Nephron (organoid): ENCODE data around the gene POGLUT3.

Experiments
- H3K27ac Mint-ChIP-seq, 3 experiments: 2 replicates each; pipeline ENCODE4 v1.8.0; 2020; ENCODE audit warnings: mixed read lengths in 3 of 3, mild to moderate bottlenecking in 2 of 3, moderate library complexity in 1 of 3
- H3K27me3 Mint-ChIP-seq: 2 replicates; pipeline ENCODE4 v1.8.0; 2021; ENCODE audit warnings: low read depth, mild to moderate bottlenecking, moderate library complexity, mixed read lengths
- H3K36me3 Mint-ChIP-seq: 2 replicates; pipeline ENCODE4 v1.8.0; 2020; ENCODE audit warnings: low read depth, mixed read lengths
- H3K4me1 Mint-ChIP-seq: 2 replicates; pipeline ENCODE4 v1.8.0; 2020; ENCODE audit warnings: mixed read lengths
- H3K4me3 Mint-ChIP-seq, 3 experiments: 2 replicates each; pipeline ENCODE4 v1.8.0; 2020; ENCODE audit warnings: mild to moderate bottlenecking in 3 of 3, mixed read lengths in 3 of 3, moderate library complexity in 2 of 3
- H3K9me3 Mint-ChIP-seq: 2 replicates; pipeline ENCODE4 v1.8.0; 2020; ENCODE audit warnings: mixed read lengths
- TF ChIP-seq, protein P1 (sequence below), 3 experiments: fragments of 200-600 bp; sonication (generic); IDR thresholded peaks; one replicate each; pipeline ENCODE4 v1.5.0; 2021; ENCODE audit warnings: antibody characterized with exemption in 3 of 3; ENCODE audit not compliant: unreplicated experiment in 3 of 3

POGLUT3 gene

GRCh38 chr11:108538022-108538424 is 39.8 kb upstream of the POGLUT3 start:
- TF ChIP-seq, protein P1, sequence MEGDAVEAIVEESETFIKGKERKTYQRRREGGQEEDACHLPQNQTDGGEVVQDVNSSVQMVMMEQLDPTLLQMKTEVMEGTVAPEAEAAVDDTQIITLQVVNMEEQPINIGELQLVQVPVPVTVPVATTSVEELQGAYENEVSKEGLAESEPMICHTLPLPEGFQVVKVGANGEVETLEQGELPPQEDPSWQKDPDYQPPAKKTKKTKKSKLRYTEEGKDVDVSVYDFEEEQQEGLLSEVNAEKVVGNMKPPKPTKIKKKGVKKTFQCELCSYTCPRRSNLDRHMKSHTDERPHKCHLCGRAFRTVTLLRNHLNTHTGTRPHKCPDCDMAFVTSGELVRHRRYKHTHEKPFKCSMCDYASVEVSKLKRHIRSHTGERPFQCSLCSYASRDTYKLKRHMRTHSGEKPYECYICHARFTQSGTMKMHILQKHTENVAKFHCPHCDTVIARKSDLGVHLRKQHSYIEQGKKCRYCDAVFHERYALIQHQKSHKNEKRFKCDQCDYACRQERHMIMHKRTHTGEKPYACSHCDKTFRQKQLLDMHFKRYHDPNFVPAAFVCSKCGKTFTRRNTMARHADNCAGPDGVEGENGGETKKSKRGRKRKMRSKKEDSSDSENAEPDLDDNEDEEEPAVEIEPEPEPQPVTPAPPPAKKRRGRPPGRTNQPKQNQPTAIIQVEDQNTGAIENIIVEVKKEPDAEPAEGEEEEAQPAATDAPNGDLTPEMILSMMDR (IDR thresholded peaks at IDR 0.05; ENCODE audit: unreplicated experiment in 3 of 3), result no peak
- Mint-ChIP-seq H3K27me3 (no peaks in the 10 kb centered on the region), H3K36me3 (peaks cover 3% of the 10 kb centered on the region), H3K27ac (peak overlapping the region in 2 of 3 experiments; percentile 4 to 23), H3K9me3 (no peaks in the 10 kb centered on the region), H3K4me3 (peak overlapping the region in 1 of 3 experiments; percentile 8), H3K4me1 (peaks cover 22% of the 10 kb centered on the region)

DNA sequence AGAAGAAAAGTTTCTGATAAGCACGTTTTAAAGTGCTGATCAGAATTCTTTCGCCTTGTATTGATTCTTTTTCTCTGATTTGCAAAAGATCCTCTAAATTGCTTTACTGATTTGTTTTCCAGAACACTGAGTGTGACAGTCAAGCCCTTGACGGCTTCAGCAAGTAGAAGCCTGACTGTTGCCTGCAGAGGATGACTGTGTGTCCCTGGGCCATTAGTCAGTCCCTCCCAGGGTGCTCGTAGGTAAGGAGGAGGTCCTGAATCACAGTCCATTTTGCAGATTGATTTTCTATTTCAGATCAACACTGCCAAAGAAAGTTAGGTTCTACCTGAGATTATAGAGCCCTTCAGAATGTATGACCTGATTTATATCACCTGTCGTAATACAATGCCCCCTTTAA is 38.6 kb upstream of the POGLUT3 start:
- Mint-ChIP-seq H3K4me3 (no peak overlapping the region), H3K36me3 (peaks cover 3% of the 10 kb centered on the region), H3K27ac (no peak overlapping the region), H3K9me3 (no peaks in the 10 kb centered on the region), H3K27me3 (no peaks in the 10 kb centered on the region), H3K4me1 (peaks cover 19% of the 10 kb centered on the region)
- TF ChIP-seq, protein P1 (IDR thresholded peaks at IDR 0.05; ENCODE audit: unreplicated experiment in 3 of 3), result no peak

- H3K36me3 Mint-ChIP-seq, result peaks cover 3% of the 10 kb centered on the region
These were observed 37.3 kb upstream of the POGLUT3 start for GRCh38 chr11:108535384-108535955.

GRCh38 chr11:108534274-108534882 is 36.2 kb upstream of the POGLUT3 start:
- no peak overlapping the region for H3K4me3 Mint-ChIP-seq

More at GRCh38 chr11:108535384-108535955, 37.3 kb upstream of the POGLUT3 start:
- Mint-ChIP-seq H3K27me3 (no peaks in the 10 kb centered on the region), H3K4me3 (no peak overlapping the region), H3K9me3 (no peaks in the 10 kb centered on the region), H3K27ac (no peak overlapping the region), H3K4me1 (peaks cover 19% of the 10 kb centered on the region)
- TF ChIP-seq, protein P1 (IDR thresholded peaks at IDR 0.05; ENCODE audit: unreplicated experiment in 3 of 3), result no peak

GRCh38 chr11:108530426-108530825 is 32.2 kb upstream of the POGLUT3 start:
- TF ChIP-seq, protein P1 (IDR thresholded peaks at IDR 0.05; ENCODE audit: unreplicated experiment in 3 of 3), result no peak

More at GRCh38 chr11:108534274-108534882, 36.2 kb upstream of the POGLUT3 start:
- TF ChIP-seq, protein P1 (IDR thresholded peaks at IDR 0.05; ENCODE audit: unreplicated experiment in 3 of 3), result no peak
- no peak overlapping the region for H3K27ac Mint-ChIP-seq
- H3K4me1 Mint-ChIP-seq, result peaks cover 19% of the 10 kb centered on the region
- no peaks in the 10 kb centered on the region for H3K9me3 Mint-ChIP-seq
- no peaks in the 10 kb centered on the region for H3K27me3 Mint-ChIP-seq
- peaks cover 3% of the 10 kb centered on the region for H3K36me3 Mint-ChIP-seq

DNA sequence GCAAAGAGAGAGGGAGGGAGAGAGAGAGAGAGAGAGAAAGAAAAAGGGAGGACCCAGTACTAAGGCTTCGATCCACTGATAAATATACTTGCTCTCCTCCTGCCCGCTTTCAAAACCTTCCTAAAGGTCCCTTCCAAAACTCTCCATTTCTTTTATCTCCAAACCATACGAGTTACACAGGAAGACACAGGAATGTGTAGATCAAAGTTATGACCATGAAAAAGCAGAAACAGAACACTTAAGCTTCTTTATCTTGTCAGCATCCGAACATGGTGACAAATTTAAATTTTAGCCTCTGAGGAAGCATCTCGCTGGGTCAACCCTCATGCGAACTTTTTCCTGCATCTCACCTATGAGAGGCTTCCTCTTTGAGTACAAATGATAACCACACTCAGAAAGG is 29.2 kb upstream of the POGLUT3 start:
- TF ChIP-seq, protein P1 (IDR thresholded peaks at IDR 0.05; ENCODE audit: unreplicated experiment in 3 of 3), result no peak
- Mint-ChIP-seq H3K27me3 (no peaks in the 10 kb centered on the region), H3K4me3 (no peak overlapping the region), H3K9me3 (no peaks in the 10 kb centered on the region), H3K4me1 (no peaks in the 10 kb centered on the region), H3K27ac (no peak overlapping the region), H3K36me3 (peaks cover 4% of the 10 kb centered on the region)

More at GRCh38 chr11:108530426-108530825, 32.2 kb upstream of the POGLUT3 start:
- Mint-ChIP-seq H3K9me3 (no peaks in the 10 kb centered on the region), H3K27me3 (no peaks in the 10 kb centered on the region), H3K4me1 (no peaks in the 10 kb centered on the region), H3K36me3 (peaks cover 7% of the 10 kb centered on the region), H3K27ac (no peak overlapping the region), H3K4me3 (no peak overlapping the region)
